Measurements from ENCODE around the gene ECI1. TPM values are rescaled to one million over a fixed set of nuclear protein-coding genes. Genes with fewer than 3 reads are reported as not detected.

Gene ECI1
- total and polyA plus RNA-seq, 2 of the 13 experiments (the other 11 are each of a cell fraction or from before 2014, with no cell fraction given) = 82.0 to 102 TPM

DNA sequence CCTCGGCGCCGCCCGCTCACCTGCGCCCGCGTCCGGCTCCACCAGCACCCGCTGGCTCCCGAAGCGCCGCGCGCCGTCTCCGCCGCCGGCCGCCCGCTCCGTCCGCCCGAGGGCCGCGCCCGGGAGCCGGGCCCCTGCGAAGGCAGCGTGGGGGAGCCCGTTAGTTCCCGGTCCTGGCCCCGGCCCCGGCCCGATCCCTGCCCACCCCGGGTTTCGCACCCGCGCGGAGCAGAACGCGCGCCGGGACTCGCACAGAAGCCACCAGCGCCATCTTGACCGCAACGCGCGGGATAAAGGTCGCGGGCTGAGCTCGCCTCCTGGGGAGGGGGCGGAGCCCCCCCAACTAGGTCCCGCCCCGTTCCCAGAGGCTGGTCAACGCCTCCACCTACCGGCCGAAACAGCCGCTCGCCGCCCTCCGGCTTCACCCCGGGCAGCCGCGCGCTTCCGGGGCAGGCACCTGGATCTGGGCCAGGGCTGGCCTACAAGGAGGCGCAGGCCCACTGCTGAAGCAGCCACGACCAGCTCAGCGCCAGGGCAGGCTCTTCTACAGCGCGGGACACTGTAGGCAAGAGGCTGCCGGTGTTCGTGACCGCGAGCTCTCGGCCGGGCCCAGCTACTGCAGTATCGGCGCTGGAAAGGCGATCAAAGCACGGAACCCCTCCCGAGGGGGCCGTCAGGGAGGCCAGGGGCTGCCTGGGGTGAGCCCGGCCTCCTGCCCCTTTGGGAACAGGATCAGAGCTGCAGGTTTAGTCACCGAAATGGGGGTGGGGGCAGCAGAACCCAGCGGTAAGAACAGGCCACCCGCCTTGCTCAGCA lies at the start of gene ECI1 (continued):
- TF ChIP-seq, protein P1, sequence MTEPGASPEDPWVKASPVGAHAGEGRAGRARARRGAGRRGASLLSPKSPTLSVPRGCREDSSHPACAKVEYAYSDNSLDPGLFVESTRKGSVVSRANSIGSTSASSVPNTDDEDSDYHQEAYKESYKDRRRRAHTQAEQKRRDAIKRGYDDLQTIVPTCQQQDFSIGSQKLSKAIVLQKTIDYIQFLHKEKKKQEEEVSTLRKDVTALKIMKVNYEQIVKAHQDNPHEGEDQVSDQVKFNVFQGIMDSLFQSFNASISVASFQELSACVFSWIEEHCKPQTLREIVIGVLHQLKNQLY (CRISPR knock-in tag; IDR thresholded peaks at IDR 0.05) = peak; percentile 64
- TF ChIP-seq, protein P2, sequence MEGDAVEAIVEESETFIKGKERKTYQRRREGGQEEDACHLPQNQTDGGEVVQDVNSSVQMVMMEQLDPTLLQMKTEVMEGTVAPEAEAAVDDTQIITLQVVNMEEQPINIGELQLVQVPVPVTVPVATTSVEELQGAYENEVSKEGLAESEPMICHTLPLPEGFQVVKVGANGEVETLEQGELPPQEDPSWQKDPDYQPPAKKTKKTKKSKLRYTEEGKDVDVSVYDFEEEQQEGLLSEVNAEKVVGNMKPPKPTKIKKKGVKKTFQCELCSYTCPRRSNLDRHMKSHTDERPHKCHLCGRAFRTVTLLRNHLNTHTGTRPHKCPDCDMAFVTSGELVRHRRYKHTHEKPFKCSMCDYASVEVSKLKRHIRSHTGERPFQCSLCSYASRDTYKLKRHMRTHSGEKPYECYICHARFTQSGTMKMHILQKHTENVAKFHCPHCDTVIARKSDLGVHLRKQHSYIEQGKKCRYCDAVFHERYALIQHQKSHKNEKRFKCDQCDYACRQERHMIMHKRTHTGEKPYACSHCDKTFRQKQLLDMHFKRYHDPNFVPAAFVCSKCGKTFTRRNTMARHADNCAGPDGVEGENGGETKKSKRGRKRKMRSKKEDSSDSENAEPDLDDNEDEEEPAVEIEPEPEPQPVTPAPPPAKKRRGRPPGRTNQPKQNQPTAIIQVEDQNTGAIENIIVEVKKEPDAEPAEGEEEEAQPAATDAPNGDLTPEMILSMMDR (CRISPR knock-in tag; IDR thresholded peaks at IDR 0.05) = peak; percentile 98
- TF ChIP-seq, protein P3, sequence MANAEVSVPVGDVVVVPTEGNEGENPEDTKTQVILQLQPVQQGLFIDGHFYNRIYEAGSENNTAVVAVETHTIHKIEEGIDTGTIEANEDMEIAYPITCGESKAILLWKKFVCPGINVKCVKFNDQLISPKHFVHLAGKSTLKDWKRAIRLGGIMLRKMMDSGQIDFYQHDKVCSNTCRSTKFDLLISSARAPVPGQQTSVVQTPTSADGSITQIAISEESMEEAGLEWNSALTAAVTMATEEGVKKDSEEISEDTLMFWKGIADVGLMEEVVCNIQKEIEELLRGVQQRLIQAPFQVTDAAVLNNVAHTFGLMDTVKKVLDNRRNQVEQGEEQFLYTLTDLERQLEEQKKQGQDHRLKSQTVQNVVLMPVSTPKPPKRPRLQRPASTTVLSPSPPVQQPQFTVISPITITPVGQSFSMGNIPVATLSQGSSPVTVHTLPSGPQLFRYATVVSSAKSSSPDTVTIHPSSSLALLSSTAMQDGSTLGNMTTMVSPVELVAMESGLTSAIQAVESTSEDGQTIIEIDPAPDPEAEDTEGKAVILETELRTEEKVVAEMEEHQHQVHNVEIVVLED (CRISPR knock-in tag; IDR thresholded peaks at IDR 0.05; ENCODE audit: borderline replicate concordance) = peak; percentile 69; the same call in 1 of the 2 replicates
- TF ChIP-seq, protein P4, sequence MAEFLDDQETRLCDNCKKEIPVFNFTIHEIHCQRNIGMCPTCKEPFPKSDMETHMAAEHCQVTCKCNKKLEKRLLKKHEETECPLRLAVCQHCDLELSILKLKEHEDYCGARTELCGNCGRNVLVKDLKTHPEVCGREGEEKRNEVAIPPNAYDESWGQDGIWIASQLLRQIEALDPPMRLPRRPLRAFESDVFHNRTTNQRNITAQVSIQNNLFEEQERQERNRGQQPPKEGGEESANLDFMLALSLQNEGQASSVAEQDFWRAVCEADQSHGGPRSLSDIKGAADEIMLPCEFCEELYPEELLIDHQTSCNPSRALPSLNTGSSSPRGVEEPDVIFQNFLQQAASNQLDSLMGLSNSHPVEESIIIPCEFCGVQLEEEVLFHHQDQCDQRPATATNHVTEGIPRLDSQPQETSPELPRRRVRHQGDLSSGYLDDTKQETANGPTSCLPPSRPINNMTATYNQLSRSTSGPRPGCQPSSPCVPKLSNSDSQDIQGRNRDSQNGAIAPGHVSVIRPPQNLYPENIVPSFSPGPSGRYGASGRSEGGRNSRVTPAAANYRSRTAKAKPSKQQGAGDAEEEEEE (CRISPR knock-in tag; IDR thresholded peaks at IDR 0.05; ENCODE audit: borderline replicate concordance) = no peak
- TF ChIP-seq, protein P5, sequence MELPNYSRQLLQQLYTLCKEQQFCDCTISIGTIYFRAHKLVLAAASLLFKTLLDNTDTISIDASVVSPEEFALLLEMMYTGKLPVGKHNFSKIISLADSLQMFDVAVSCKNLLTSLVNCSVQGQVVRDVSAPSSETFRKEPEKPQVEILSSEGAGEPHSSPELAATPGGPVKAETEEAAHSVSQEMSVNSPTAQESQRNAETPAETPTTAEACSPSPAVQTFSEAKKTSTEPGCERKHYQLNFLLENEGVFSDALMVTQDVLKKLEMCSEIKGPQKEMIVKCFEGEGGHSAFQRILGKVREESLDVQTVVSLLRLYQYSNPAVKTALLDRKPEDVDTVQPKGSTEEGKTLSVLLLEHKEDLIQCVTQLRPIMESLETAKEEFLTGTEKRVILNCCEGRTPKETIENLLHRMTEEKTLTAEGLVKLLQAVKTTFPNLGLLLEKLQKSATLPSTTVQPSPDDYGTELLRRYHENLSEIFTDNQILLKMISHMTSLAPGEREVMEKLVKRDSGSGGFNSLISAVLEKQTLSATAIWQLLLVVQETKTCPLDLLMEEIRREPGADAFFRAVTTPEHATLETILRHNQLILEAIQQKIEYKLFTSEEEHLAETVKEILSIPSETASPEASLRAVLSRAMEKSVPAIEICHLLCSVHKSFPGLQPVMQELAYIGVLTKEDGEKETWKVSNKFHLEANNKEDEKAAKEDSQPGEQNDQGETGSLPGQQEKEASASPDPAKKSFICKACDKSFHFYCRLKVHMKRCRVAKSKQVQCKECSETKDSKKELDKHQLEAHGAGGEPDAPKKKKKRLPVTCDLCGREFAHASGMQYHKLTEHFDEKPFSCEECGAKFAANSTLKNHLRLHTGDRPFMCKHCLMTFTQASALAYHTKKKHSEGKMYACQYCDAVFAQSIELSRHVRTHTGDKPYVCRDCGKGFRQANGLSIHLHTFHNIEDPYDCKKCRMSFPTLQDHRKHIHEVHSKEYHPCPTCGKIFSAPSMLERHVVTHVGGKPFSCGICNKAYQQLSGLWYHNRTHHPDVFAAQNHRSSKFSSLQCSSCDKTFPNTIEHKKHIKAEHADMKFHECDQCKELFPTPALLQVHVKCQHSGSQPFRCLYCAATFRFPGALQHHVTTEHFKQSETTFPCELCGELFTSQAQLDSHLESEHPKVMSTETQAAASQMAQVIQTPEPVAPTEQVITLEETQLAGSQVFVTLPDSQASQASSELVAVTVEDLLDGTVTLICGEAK (IDR thresholded peaks at IDR 0.05) = no peak
- TF ChIP-seq, protein P5 (CRISPR knock-in tag; IDR thresholded peaks at IDR 0.05) = peak; percentile 49; the same call in 1 of the 2 replicates
- TF ChIP-seq, protein P6, sequence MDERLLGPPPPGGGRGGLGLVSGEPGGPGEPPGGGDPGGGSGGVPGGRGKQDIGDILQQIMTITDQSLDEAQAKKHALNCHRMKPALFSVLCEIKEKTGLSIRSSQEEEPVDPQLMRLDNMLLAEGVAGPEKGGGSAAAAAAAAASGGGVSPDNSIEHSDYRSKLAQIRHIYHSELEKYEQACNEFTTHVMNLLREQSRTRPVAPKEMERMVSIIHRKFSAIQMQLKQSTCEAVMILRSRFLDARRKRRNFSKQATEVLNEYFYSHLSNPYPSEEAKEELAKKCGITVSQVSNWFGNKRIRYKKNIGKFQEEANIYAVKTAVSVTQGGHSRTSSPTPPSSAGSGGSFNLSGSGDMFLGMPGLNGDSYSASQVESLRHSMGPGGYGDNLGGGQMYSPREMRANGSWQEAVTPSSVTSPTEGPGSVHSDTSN (CRISPR knock-in tag; IDR thresholded peaks at IDR 0.05) = no peak
- TF ChIP-seq, protein P7, sequence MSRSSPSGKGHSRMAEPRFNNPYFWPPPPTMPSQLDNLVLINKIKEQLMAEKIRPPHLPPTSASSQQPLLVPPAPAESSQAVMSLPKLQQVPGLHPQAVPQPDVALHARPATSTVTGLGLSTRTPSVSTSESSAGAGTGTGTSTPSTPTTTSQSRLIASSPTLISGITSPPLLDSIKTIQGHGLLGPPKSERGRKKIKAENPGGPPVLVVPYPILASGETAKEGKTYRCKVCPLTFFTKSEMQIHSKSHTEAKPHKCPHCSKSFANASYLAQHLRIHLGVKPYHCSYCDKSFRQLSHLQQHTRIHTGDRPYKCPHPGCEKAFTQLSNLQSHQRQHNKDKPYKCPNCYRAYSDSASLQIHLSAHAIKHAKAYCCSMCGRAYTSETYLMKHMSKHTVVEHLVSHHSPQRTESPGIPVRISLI (CRISPR knock-in tag; IDR thresholded peaks at IDR 0.05; ENCODE audit: borderline replicate concordance) = no peak
- no peak for TF ChIP-seq ZFP62 (CRISPR knock-in tag; IDR thresholded peaks at IDR 0.05)

Data from HepG2 (cell line).